HG03060 (cell line): ENCODE measurements around the gene KRTAP1-5.
"Not testable (repeated sequence)": the region's sequence is repeated elsewhere in the genome, so short reads cannot be mapped to it uniquely, and the experiment has no call there.

ENCODE experiments used
- ATAC-seq: cut with Tn5 transposase; IDR thresholded peaks from one replicate; pipeline ENCODE4 v1.9.1; 2021; ENCODE audit warnings: low read depth, moderate number of reproducible peaks; ENCODE audit not compliant: unreplicated experiment

The KRTAP1-5 gene

DNA sequence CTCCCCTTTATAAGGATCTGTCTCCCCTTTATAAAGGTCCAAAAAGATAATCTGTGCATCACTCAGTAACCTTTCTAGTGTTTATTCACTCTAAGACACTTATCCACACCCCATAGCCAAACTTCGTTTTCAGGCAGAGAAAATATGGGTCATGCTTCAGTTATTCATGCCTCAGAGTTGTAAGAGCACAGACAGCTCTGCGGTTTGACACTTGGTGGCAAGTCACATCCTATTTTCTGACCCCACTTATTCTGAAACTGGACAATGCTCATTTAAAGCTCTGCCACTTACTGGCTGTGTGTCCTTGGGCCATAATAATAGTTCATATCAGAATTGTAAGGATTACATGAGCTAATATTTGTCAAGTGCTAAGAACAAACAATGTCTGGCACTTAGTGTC is 22.1 kb upstream of the KRTAP1-5 start:
- ATAC-seq, result no peak

DNA sequence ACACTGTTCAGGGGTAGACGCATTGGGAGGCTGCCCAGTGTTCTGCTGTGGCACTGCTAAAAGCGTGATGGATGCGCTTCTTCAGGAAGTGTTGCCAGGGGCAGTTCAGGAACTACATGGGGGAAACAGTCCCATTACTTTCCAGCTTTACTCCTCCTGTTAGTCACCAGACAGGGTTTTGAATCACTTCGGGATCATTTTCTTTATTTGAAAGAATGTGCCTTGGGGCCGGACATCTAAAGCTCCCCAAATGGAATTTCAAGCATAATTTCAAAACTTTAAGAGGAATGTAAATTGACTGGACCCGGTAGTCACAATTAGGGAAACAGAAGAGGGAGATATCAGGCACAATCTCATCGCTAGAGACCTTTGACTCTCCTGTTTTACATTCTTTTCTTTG is 21.4 kb upstream of the KRTAP1-5 start:
- ATAC-seq, result no peak

- not testable (repeated sequence) for ATAC-seq
These were observed 19.9 kb upstream of the KRTAP1-5 start, which contains the start of gene KRTAP2-1 for GRCh38 chr17:41046735-41047465. KRTAP2-1 (minus strand) TSS chr17:41047316; CDS start chr17:41047267, 49 bp downstream.

DNA sequence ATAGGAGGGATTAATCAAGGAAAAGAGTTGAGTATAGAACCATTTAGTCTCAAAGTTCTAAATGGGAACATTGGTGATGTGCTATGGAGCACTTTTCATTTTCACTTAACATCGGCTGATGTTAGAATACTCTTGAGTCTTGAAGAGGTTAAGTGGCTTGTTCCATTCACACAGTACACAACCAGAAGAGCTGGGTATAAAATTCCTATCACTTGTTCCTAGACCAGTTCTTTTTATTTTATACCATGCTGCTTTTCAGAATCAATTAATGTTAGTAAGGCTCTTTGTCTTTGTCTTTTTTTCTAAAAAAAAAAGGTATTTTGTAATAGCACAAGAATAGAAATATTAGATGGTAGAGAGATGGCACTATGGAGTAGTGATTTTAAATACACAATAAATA is 15.9 kb upstream of the KRTAP1-5 start:
- ATAC-seq, result no peak

GRCh38 chr17:41040783-41041571 is 14.0 kb upstream of the KRTAP1-5 start, which contains the start of gene KRTAP1-1:
KRTAP1-1 (minus strand) TSS chr17:41041450; CDS start chr17:41041397, 53 bp downstream.
- not testable (repeated sequence) for ATAC-seq

DNA sequence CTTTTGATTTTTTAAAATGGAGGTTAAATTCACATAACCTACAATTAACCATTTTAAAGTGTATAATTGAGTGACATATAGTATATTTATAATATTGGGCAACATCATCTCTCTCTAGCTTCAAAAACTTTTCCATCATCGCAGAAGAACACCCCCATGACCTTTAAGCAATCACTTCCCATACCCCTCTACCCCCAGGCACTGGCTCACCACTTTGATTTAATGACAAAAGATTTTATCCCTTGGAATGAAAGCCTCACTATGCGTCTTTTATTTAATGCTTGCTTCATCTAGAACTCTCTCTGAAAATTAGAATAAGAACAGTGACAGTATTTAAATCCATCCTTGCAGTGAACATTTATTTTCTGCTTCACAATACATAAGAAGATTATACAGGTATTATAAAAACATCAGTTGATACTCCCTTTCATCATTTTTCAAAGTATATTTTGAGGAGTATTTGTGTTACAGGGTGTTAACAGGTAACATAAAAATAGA is 10.9 kb upstream of the KRTAP1-5 start:
- no peak for ATAC-seq

DNA sequence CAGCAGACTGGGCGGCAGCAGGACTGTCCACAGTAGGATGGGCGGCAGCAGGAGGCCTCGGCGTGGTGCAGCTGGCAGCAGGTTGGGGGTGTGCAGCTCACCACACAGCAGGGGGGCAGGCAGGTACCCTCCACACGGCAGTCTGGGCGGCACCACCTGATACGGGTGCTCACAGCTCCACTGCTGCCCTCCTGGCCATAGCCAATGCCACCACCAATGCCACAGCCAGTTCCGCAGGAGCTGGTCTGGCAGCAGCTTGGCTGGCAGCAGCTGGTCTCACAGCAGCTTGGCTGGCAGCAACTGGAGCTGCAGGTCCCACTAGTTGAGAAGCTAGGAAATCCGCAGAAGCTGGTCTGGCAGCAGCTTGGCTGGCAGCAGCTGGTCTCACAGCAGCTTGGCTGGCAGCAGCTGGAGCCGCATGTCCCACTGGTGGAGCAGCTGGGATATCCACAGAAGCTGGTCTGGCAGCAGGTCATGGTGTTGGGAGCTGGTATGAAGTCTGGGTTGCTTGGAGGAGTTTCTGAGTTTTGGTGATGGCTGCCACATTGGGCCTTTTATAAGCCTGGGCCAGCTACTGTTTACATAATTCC is 7.4 kb upstream of the KRTAP1-5 start, which contains the start of gene KRTAP1-3:
Gene KRTAP1-3 (minus strand): TSS at position 529 of the 590 bp plus-strand sequence. CDS start 53 bp downstream, at position 476.
- ATAC-seq, result not testable (repeated sequence)

GRCh38 chr17:41029633-41030245 is 2.7 kb upstream of the KRTAP1-5 start, which contains the start of gene KRTAP1-4:
KRTAP1-4 (minus strand) TSS chr17:41030195; CDS start chr17:41030078, 117 bp downstream.
- ATAC-seq, result no peak

DNA sequence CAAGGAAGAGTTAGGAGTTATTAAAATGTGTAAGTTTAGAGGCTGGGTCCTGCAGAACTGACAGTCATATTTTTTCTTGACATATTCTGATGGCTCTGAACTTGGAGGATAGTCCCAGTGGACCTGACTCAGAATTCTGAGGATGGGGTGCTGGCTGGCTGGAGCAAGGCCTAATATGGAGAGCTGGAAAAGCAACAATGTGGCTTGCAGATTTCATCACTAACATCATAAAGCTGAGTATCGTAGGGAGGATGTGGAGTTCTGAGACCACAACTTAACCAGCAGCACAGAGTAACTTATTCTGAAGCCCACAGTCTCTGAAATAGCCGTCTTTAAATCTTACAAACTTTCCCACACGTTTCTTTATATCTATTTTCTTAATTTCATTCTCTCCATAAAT is 2.3 kb downstream of the KRTAP1-5 start:
- no peak for ATAC-seq

DNA sequence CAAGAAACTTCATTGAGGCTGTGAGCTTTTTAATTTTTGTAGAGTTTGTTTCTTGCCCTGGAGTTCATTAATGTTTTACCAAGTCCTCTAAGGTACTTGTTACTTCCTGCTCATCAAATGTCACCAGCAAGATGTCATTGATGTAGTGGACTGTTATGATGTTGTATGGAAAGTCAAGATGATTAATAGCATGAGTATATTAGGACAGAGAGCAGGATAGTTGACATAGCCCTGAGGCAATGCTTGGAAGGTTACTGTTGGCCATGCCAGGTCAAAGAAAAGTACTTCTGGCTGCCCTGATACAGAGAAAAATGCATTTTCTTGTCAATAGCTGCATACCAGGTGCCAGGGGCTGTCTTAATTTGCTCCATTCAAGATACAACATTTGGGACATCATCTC is 6.7 kb downstream of the KRTAP1-5 start:
- ATAC-seq, result no peak

DNA sequence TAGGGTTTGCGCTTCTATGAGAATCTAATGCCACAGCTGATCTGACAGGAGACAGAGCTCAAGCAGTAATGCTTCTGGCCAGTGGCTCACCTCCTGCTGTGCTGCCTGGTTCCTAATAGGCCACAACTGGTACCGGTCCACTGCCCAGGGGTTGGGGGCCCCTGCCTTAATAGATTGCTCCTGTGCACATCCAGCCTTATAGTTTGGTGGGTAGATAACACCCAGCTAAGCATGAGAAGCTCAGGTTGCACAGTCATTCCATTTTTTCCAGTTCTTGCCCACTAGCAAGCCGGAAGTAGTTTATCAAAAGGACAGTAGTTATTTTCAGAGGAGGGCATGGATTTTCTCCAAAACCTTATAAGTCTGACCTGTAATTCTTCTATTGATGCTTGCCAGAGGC is 7.6 kb downstream of the KRTAP1-5 start:
- no peak for ATAC-seq

DNA sequence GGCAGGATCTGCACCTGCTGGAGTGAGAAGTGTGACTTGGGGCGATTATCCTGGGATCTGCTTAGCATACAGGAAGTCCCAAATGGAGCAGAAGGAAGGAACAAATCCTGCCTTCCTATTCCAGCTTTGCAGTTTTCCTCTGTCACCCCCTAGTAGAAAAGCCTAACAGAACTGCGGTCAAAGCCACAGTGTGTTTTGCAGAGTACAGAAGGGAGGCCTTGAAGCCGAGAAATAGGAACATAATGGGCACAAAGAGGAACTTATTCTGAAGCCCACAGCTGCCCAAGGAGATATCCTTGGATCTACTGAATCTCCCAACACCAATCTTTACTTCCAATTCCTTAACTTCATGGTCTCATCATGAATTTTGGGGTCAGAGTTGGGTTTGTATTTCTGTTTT is 8.5 kb downstream of the KRTAP1-5 start:
- no peak for ATAC-seq

DNA sequence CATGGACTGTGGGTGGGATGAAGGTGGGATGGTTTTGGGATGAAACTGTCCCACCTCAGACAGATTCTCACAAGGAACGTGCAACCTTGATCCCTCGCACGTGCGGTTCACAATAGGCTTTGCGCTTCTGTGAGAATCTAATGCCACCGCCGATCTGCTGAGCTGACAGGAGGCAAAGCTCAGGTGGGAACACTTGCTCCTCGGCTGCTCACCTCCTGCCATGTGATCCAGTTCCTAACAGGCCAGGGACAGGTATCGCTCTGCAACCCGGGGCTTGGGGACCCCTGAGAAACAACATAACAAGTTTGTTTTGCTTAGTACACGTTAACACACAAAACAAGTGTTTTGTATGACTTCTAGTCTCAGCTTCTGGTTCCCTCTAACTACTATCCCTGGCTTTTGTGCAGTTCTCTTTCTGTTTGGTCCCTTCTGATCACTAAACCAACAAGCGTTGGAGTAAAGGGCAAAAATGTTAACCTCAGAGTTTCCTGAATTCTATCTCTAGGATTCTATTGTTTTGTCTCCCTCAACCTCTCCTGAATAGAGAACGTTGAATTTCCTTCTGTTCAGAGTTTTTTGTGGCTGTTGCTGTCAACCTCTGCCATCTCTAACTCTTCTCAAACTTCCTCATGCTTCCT is 10.3 kb downstream of the KRTAP1-5 start:
- no peak for ATAC-seq

GRCh38 chr17:41015454-41015853 is 11.6 kb downstream of the KRTAP1-5 start:
- no peak for ATAC-seq

DNA sequence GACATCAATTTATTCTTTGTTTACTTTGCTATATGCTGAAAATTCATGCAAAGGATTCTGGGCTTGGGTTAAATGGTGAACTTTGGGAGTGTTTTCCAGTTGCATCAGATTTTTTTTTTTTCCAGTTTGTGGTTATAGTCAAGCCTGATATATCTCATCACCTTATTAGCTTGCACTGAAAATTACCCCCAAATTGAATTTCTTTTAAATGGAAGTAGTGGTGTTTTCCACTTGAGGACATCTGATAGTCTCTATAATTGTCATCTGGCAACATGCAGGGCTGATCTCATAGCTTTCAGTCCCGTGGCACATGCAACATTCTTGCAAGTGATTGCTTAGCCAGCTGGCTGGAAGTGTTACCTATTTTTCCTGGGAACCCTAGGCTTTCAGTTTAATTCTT is 13.4 kb downstream of the KRTAP1-5 start:
- ATAC-seq, result no peak

- no peak for ATAC-seq
These were observed 13.8 kb downstream of the KRTAP1-5 start for GRCh38 chr17:41013181-41013580.

- no peak for ATAC-seq
These were observed 14.5 kb downstream of the KRTAP1-5 start for GRCh38 chr17:41012326-41013120.

GRCh38 chr17:41010441-41010840 is 16.6 kb downstream of the KRTAP1-5 start:
- no peak for ATAC-seq

- ATAC-seq, result no peak
These were observed 17.1 kb downstream of the KRTAP1-5 start for GRCh38 chr17:41009936-41010335.
